Panc1 (cell line): Measurements from ENCODE around the gene MEP1A. TPM values are rescaled to one million over a fixed set of nuclear protein-coding genes. Genes with fewer than 3 reads are reported as not detected.

ENCODE experiments used
- ATAC-seq: fragments of 200-7000 bp; cut with Tn5 transposase; 2 replicates; pipeline ENCODE4 v1.9.1; 2020; ENCODE audit warnings: mild to moderate bottlenecking, moderate library complexity
- BruUV-seq: library from RNA; stranded (reverse); fragments of 400-500 nt; replicated peaks from 2 replicates; lab custom pipeline; 2021; lab: Mats Ljungman, UMichigan
- CTCF ChIA-PET: fragments of 300-600 bp; sonication (Branson Sonifier 250); formaldehyde crosslinking; loops from one replicate; lab custom pipeline; 2022; ENCODE audit warnings: antibody characterized with exemption; lab: Charles Lee
- POLR2A ChIA-PET: fragments of 300-600 bp; sonication (Branson Sonifier 250); formaldehyde crosslinking; loops from one replicate; lab custom pipeline; 2022; ENCODE audit warnings: antibody characterized with exemption; lab: Charles Lee
- DNase-seq: peaks from one replicate; pipeline ENCODE4 v3.0.0-alpha.2; 2010; ENCODE audit warnings: low read depth, low spot score
- H3K27ac ChIP-seq: 2 replicates; pipeline ENCODE4 v1.5.1; 2011; ENCODE audit warnings: mild to moderate bottlenecking, low read length, inconsistent platforms
- H3K27me3 ChIP-seq: fragments of 200-500 bp; sonication (Bioruptor generic); 2 replicates; pipeline ENCODE4 v1.6.0; 2014; ENCODE audit warnings: low read length, inconsistent platforms; ENCODE audit not compliant: control insufficient read depth, insufficient read depth
- H3K36me3 ChIP-seq: fragments of 200-500 bp; sonication (Bioruptor generic); 2 replicates; pipeline ENCODE4 v1.5.1; 2014; ENCODE audit warnings: inconsistent platforms, mild to moderate bottlenecking, low read length, moderate library complexity; ENCODE audit not compliant: control insufficient read depth, insufficient read depth
- H3K4me1 ChIP-seq: 2 replicates; pipeline ENCODE4 v1.5.1; 2011; ENCODE audit warnings: inconsistent platforms, mild to moderate bottlenecking, low read length, moderate library complexity; ENCODE audit not compliant: control insufficient read depth, insufficient read depth
- H3K4me3 ChIP-seq, 2 experiments: 2 replicates each; pipeline ENCODE4 v1.5.1; 2011 to 2012; ENCODE audit warnings: low read depth in 2 of 2, low read length in 2 of 2, mild to moderate bottlenecking in 2 of 2, inconsistent platforms in 1 of 2, moderate library complexity in 1 of 2
- H3K9me3 ChIP-seq: fragments of 200-500 bp; sonication (Bioruptor generic); 2 replicates; pipeline ENCODE4 v1.5.1; 2014; ENCODE audit warnings: low read depth, mild to moderate bottlenecking, inconsistent platforms, low read length, moderate library complexity; ENCODE audit not compliant: control insufficient read depth, insufficient read depth
- CTCF ChIP-seq: fragments of 450-650 bp; IDR thresholded peaks from 2 replicates; pipeline ENCODE4 v1.5.1; 2017; ENCODE audit warnings: mild to moderate bottlenecking
- POLR2AphosphoS5 ChIP-seq: IDR thresholded peaks from 2 replicates; pipeline ENCODE4 v1.6.1; 2012; ENCODE audit warnings: mild to moderate bottlenecking, low read depth, low read length, moderate library complexity
- REST ChIP-seq, 2 experiments: IDR thresholded peaks; 2 replicates each; pipeline ENCODE4 v1.6.1; 2011 to 2012; ENCODE audit warnings: low read depth in 2 of 2, control low read depth in 1 of 2, low read length in 1 of 2, mild to moderate bottlenecking in 1 of 2, moderate library complexity in 1 of 2; ENCODE audit not compliant: insufficient read depth in 1 of 2
- SIN3A ChIP-seq: IDR thresholded peaks from 2 replicates; pipeline ENCODE4 v1.6.1; 2012; ENCODE audit warnings: low read depth, mild to moderate bottlenecking, low read length, moderate library complexity, borderline replicate concordance; ENCODE audit not compliant: insufficient read depth
- TCF7L2 ChIP-seq: IDR thresholded peaks from 2 replicates; pipeline ENCODE4 v1.6.1; 2011; ENCODE audit warnings: mild to moderate bottlenecking, low read depth, low read length, inconsistent platforms
- in situ Hi-C: cut with HindIII; loops from 2 replicates; pipeline ENCODE4 v1.10.0; 2016; ENCODE audit warnings: low sequenced_read_pairs, low pct_unique_long_range_greater_than_20kb
- intact Hi-C: fragments of 100-400 bp; cut with micrococcal nuclease; formaldehyde crosslinking; loops from one replicate; pipeline ENCODE4 v1.10.0; 2022; ENCODE audit not compliant: unreplicated experiment
- total RNA-seq: library from RNA; stranded (reverse); gene quantifications from one replicate; pipeline ENCODE4 v1.2.1, GENCODE V29; 2021; ENCODE audit not compliant: unreplicated experiment

The MEP1A gene
- total RNA-seq, 1 experiment from 2014 or later, result not detected

GRCh38 chr6:46867411-46867810 lies 74.2 kb downstream of the MEP1A start:
- ATAC-seq, result no peak
- ChIA-PET POLR2A (no interaction called here), CTCF (no interaction called here)
- DNase-seq, result no peak
- intact Hi-C loops (no loop called here), in situ Hi-C loops (no loop called here)
- BruUV-seq, result no TSS peak
- Histone ChIP-seq H3K36me3 (no peaks in the 10 kb centered on the region), H3K9me3 (no peaks in the 10 kb centered on the region), H3K27me3 (no peaks in the 10 kb centered on the region; the same call in 1 of the 2 replicates), H3K27ac (no peak overlapping the region), H3K4me3 (no peak overlapping the region), H3K4me1 (no peaks in the 10 kb centered on the region)
- TF ChIP-seq CTCF, result no peak
- TF ChIP-seq SIN3A, result no peak
- no peak for TF ChIP-seq POLR2AphosphoS5
- no peak for TF ChIP-seq REST (IDR thresholded peaks at IDR 0.05; ENCODE audit: insufficient read depth in 1 of 2, low read depth in 2 of 2, low read length in 1 of 2)

- Histone ChIP-seq H3K4me1 (no peaks in the 10 kb centered on the region), H3K27ac (no peak overlapping the region), H3K9me3 (no peaks in the 10 kb centered on the region), H3K4me3 (no peak overlapping the region), H3K36me3 (no peaks in the 10 kb centered on the region), H3K27me3 (no peaks in the 10 kb centered on the region)
- ATAC-seq (peak; percentile 62; the same call in 1 of the 2 replicates), DNase-seq (peak; percentile 12)
- in situ Hi-C loops (no loop called here), intact Hi-C loops (no loop called here)
- POLR2A ChIA-PET, result no interaction called here
- TF ChIP-seq POLR2AphosphoS5 (no peak), TCF7L2 (no peak), CTCF (no peak), SIN3A (no peak), REST (IDR thresholded peaks at IDR 0.05; ENCODE audit: insufficient read depth in 1 of 2, low read depth in 2 of 2, low read length in 1 of 2) (no peak)
- BruUV-seq, result no TSS peak
- CTCF ChIA-PET, result interaction anchor here (0.6 kb wide), 1 partner anchor 78 kb away, joined by 7 read pairs; no protein-coding TSS in a partner anchor
Measured at GRCh38 chr6:46876126-46876525, 82.9 kb downstream of the MEP1A start.
